ENCODE results near the gene NEDD4L. TPM values are rescaled to one million over a fixed set of nuclear protein-coding genes. Genes with fewer than 3 reads are reported as not detected.

Gene NEDD4L
- total and polyA plus RNA-seq, 2 donors (not counting 1 experiment from before 2014, with no cell fraction given): 10.3 to 25.7 TPM

DNA sequence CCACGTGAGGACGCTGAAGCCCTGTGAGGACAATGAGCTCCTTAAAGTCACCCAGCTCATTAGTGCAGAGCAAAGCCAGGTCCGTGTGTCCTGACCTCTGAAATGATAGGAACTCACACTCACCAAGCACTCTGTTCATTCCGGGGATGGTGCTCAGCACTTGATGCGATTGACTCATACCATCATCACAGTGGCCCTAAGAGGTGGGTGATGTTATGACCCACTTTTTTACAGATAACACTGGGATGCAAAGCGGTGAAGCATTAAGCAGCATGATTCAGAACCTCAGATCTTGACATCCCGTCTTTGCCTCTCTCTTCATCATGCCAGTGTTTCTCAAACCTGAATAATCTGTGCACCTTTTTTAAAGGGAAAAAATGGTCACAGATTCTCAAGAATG is 350.0 kb downstream of the NEDD4L start:
- ATAC-seq (ENCODE audit: low read depth): no peak
- Histone ChIP-seq H3K9ac (ENCODE audit: low read length) (no peak overlapping the region), H3K36me3 (replicated peaks in 1 of 2; ENCODE audit: control extremely low read depth in 1 of 2, control insufficient read depth in 1 of 2, extremely low read depth in 1 of 2, insufficient read depth in 2 of 2, low read length in 1 of 2) (peaks cover 0 to 7% of the 10 kb centered on the region in 2 experiments), H3K79me2 (ENCODE audit: control insufficient read depth, insufficient read depth, low read length) (no peaks in the 10 kb centered on the region), H4K20me1 (ENCODE audit: control insufficient read depth, insufficient read depth, low read length, poor library complexity, severe bottlenecking) (no peaks in the 10 kb centered on the region), H3K4me1 (ENCODE audit: control insufficient read depth in 2 of 2, insufficient read depth in 2 of 2, low read length in 2 of 2) (no peaks in the 10 kb centered on the region), H3K27ac (ENCODE audit: low read length in 2 of 2) (no peak overlapping the region), H3K9me3 (ENCODE audit: control extremely low read depth in 1 of 3, control insufficient read depth in 2 of 3, insufficient read depth in 1 of 3, low read length in 2 of 3) (no peaks in the 10 kb centered on the region), H3K4me3 (ENCODE audit: control extremely low read depth in 1 of 5, extremely low read depth in 1 of 5, insufficient read depth in 1 of 5, low read depth in 2 of 5, low read length in 4 of 5) (no peak overlapping the region), H2AFZ (ENCODE audit: insufficient read depth, low read depth, low read length, poor library complexity, severe bottlenecking) (no peak overlapping the region), H3K4me2 (replicated peaks; ENCODE audit: low read depth, low read length, poor library complexity, severe bottlenecking) (no peak overlapping the region), H3K27me3 (replicated peaks in 1 of 4; ENCODE audit: control extremely low read depth in 1 of 4, control insufficient read depth in 3 of 4, insufficient read depth in 4 of 4, low read length in 3 of 4) (no peaks in the 10 kb centered on the region)
- intact Hi-C loops (cut with micrococcal nuclease): no loop called here
- TF ChIP-seq CTCF (IDR thresholded peaks at IDR 0.05) (no peak), EZH2 (IDR thresholded peaks at IDR 0.05; ENCODE audit: borderline replicate concordance, insufficient read depth, low read depth, low read length, poor library complexity, severe bottlenecking) (no peak)
- H3K27me3 Mint-ChIP-seq: no peaks in the 10 kb centered on the region
- no peak overlapping the region for H3K27ac Mint-ChIP-seq
- H3K4me3 Mint-ChIP-seq: no peak overlapping the region
- WGBS (ENCODE audit: insufficient coverage): 93% methylated on average over 5 of the region's 7 CpGs
- no peaks in the 10 kb centered on the region for H3K4me1 Mint-ChIP-seq
- ChIA-PET CTCF (no interaction called here), POLR2A (no interaction called here)
- no peaks in the 10 kb centered on the region for H3K9me3 Mint-ChIP-seq (ENCODE audit: insufficient read depth)
- DNase-seq: no peak

DNA sequence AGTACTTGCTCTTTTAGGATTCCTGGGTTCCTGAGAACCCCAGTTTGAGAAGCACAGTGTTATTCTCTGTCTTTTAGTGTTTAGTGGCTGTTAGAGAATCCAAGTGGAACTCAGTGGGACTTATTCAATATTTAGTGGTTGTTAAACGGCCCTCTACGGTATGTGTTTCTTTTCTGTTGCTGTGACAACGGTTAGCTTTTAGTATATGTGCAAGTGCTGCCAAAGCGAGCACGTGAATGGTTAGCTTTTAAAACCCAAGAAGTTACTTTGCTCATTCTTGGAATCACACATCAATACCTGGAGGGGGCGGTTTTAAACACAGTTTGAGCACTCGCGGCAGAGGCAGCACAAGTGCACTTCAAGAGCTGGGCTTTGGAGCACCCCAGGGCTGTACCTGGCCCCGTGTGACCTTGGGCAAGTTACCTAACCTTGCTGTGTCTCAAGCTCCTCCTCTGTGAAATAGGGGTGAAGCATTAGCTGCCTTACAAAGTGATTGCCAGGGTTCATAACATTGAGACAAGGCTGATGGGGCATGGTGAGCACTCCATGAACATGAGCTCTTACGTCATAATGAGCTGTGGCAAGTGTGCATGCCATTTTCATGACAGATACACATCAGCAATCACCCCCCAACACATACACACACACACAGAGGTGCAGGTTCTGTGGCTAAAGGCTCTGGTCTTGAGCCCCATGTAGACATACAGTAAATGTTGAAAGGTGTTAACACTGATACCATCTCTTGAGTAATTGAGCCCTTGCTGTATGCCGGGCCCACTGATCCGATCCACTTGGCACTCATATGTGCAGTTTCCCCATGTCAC is 350.8 kb downstream of the NEDD4L start:
- intact Hi-C loops (cut with micrococcal nuclease): no loop called here
- no peaks in the 10 kb centered on the region for H3K9me3 Mint-ChIP-seq (ENCODE audit: insufficient read depth)
- Histone ChIP-seq H3K36me3 (replicated peaks in 1 of 2; ENCODE audit: control extremely low read depth in 1 of 2, control insufficient read depth in 1 of 2, extremely low read depth in 1 of 2, insufficient read depth in 2 of 2, low read length in 1 of 2) (peaks cover 0 to 7% of the 10 kb centered on the region in 2 experiments), H3K4me3 (ENCODE audit: control extremely low read depth in 1 of 5, extremely low read depth in 1 of 5, insufficient read depth in 1 of 5, low read depth in 2 of 5, low read length in 4 of 5) (no peak overlapping the region), H4K20me1 (ENCODE audit: control insufficient read depth, insufficient read depth, low read length, poor library complexity, severe bottlenecking) (no peaks in the 10 kb centered on the region), H3K27me3 (replicated peaks in 1 of 4; ENCODE audit: control extremely low read depth in 1 of 4, control insufficient read depth in 3 of 4, insufficient read depth in 4 of 4, low read length in 3 of 4) (no peaks in the 10 kb centered on the region), H2AFZ (ENCODE audit: insufficient read depth, low read depth, low read length, poor library complexity, severe bottlenecking) (no peak overlapping the region), H3K9ac (ENCODE audit: low read length) (no peak overlapping the region), H3K9me3 (ENCODE audit: control extremely low read depth in 1 of 3, control insufficient read depth in 2 of 3, insufficient read depth in 1 of 3, low read length in 2 of 3) (no peaks in the 10 kb centered on the region), H3K4me1 (ENCODE audit: control insufficient read depth in 2 of 2, insufficient read depth in 2 of 2, low read length in 2 of 2) (no peaks in the 10 kb centered on the region), H3K27ac (ENCODE audit: low read length in 2 of 2) (no peak overlapping the region), H3K4me2 (replicated peaks; ENCODE audit: low read depth, low read length, poor library complexity, severe bottlenecking) (no peak overlapping the region), H3K79me2 (ENCODE audit: control insufficient read depth, insufficient read depth, low read length) (no peaks in the 10 kb centered on the region)
- ATAC-seq (ENCODE audit: low read depth) (no peak), DNase-seq (no peak)
- no peak overlapping the region for H3K4me3 Mint-ChIP-seq
- ChIA-PET POLR2A (no interaction called here), CTCF (interaction anchor here (1.1 to 1.6 kb wide), 2 partner anchors 9 to 369 kb away, joined by 3 to 4 read pairs; no protein-coding TSS in a partner anchor)
- TF ChIP-seq CTCF (IDR thresholded peaks at IDR 0.05): no peak
- TF ChIP-seq EZH2 (IDR thresholded peaks at IDR 0.05; ENCODE audit: borderline replicate concordance, insufficient read depth, low read depth, low read length, poor library complexity, severe bottlenecking): no peak
- no peak overlapping the region for H3K27ac Mint-ChIP-seq
- over 99% methylated on average over 7 of the region's 12 CpGs for WGBS (ENCODE audit: insufficient coverage)
- H3K27me3 Mint-ChIP-seq: no peaks in the 10 kb centered on the region
- H3K4me1 Mint-ChIP-seq: no peaks in the 10 kb centered on the region

Measured in B cell (primary cell).